Measurements from ENCODE around the gene METTL27. TPM values are rescaled to one million over a fixed set of nuclear protein-coding genes. Genes with fewer than 3 reads are reported as not detected.
A peak's percentile ranks its signal among the peaks of the same experiment; 100 is the strongest.

METTL27 gene
- total and polyA plus RNA-seq, 2 experiments from 2014 or later = 10.1 to 11.0 TPM

DNA sequence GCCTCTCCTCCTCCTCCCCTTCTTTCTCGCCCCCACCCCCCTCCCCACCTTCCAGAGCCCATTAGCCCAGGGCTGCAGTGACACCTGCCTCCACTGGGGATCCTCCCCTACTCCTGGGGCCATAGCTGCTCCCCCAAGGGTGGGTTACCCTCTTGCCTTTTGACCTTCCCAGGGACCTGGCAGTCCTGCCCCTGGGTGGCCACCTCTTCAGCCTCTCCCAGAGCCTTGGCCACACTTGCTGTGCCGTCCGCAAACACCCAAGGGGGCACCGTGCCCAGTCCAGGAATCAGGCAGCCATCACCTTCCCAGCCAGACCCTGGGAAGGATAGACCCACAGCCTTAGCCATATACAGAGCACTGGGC is 31.3 kb downstream of the METTL27 start:
- Histone ChIP-seq H3K27me3 (ENCODE audit: insufficient read depth) (no peaks in the 10 kb centered on the region), H4K20me1 (replicated peaks; ENCODE audit: insufficient read depth) (no peaks in the 10 kb centered on the region), H3K36me3 (ENCODE audit: insufficient read depth) (no peaks in the 10 kb centered on the region), H3F3A (replicated peaks; ENCODE audit: low read depth) (no peaks in the 10 kb centered on the region), H2AFZ (no peak overlapping the region), H3K79me2 (replicated peaks; ENCODE audit: insufficient read depth) (no peaks in the 10 kb centered on the region), H3K4me2 (peak overlapping the region; percentile 65), H3K9me2 (ENCODE audit: insufficient read depth) (no peaks in the 10 kb centered on the region), H3K27ac (ENCODE audit: low read depth) (no peak overlapping the region), H3K4me1 (ENCODE audit: insufficient read depth) (no peaks in the 10 kb centered on the region), H3K4me3 (no peak overlapping the region)
- peak; percentile 62 for DNase-seq (ENCODE audit: low spot score)
- Mint-ChIP-seq H3K4me3 (no peak overlapping the region), H3K36me3 (ENCODE audit: low read depth) (no peaks in the 10 kb centered on the region), H3K27me3 (ENCODE audit: insufficient read depth, low read depth, poor library complexity) (peaks cover 16% of the 10 kb centered on the region), H3K27ac (no peak overlapping the region), H3K4me1 (peaks cover 2% of the 10 kb centered on the region), H3K9me3 (peaks cover 2% of the 10 kb centered on the region; the same call in 1 of the 3 replicates)
- no peak for TF ChIP-seq EZH2phosphoT487 (IDR thresholded peaks at IDR 0.05; ENCODE audit: unreplicated experiment)
- TF ChIP-seq, protein P1, sequence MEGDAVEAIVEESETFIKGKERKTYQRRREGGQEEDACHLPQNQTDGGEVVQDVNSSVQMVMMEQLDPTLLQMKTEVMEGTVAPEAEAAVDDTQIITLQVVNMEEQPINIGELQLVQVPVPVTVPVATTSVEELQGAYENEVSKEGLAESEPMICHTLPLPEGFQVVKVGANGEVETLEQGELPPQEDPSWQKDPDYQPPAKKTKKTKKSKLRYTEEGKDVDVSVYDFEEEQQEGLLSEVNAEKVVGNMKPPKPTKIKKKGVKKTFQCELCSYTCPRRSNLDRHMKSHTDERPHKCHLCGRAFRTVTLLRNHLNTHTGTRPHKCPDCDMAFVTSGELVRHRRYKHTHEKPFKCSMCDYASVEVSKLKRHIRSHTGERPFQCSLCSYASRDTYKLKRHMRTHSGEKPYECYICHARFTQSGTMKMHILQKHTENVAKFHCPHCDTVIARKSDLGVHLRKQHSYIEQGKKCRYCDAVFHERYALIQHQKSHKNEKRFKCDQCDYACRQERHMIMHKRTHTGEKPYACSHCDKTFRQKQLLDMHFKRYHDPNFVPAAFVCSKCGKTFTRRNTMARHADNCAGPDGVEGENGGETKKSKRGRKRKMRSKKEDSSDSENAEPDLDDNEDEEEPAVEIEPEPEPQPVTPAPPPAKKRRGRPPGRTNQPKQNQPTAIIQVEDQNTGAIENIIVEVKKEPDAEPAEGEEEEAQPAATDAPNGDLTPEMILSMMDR (conservative IDR thresholded peaks at IDR 0.05; ENCODE audit: low read depth in 2 of 2) = peak; percentile 7 to 27; a peak in 2 of 4 replicates
- peak; percentile 86 for ATAC-seq

GRCh38 chr7:73809467-73809951 is 32.8 kb downstream of the METTL27 start:
- H3K4me3 ChIP-seq = no peak overlapping the region
- no peaks in the 10 kb centered on the region for H3K36me3 ChIP-seq (ENCODE audit: insufficient read depth)
- Mint-ChIP-seq H3K4me1 (peaks cover 2% of the 10 kb centered on the region), H3K4me3 (no peak overlapping the region), H3K27ac (no peak overlapping the region), H3K27me3 (ENCODE audit: insufficient read depth, low read depth, poor library complexity) (peaks cover 16% of the 10 kb centered on the region), H3K9me3 (peaks cover 2% of the 10 kb centered on the region; the same call in 1 of the 3 replicates), H3K36me3 (ENCODE audit: low read depth) (no peaks in the 10 kb centered on the region)
- TF ChIP-seq, protein P1 (conservative IDR thresholded peaks at IDR 0.05; ENCODE audit: low read depth in 2 of 2) = no peak
- TF ChIP-seq ZNF331 (CRISPR knock-in tag; IDR thresholded peaks at IDR 0.05; ENCODE audit: low read depth) (no peak), ZNF114 (CRISPR knock-in tag; IDR thresholded peaks at IDR 0.05) (no peak), POLR2AphosphoS5 (IDR thresholded peaks at IDR 0.05; ENCODE audit: low read depth) (no peak), CREB1 (CRISPR knock-in tag; IDR thresholded peaks at IDR 0.05; ENCODE audit: low read depth) (no peak), EZH2 (IDR thresholded peaks at IDR 0.05; ENCODE audit: low read depth, unreplicated experiment) (no peak), ETS1 (IDR thresholded peaks at IDR 0.05) (no peak)
- no peaks in the 10 kb centered on the region for H4K20me1 ChIP-seq (replicated peaks; ENCODE audit: insufficient read depth)
- no peak overlapping the region for H2AFZ ChIP-seq
- H3K27me3 ChIP-seq (ENCODE audit: insufficient read depth) = no peaks in the 10 kb centered on the region
- H3F3A ChIP-seq (replicated peaks; ENCODE audit: low read depth) = no peaks in the 10 kb centered on the region
- ATAC-seq (no peak), DNase-seq (ENCODE audit: low spot score) (no peak)
- no peaks in the 10 kb centered on the region for H3K79me2 ChIP-seq (replicated peaks; ENCODE audit: insufficient read depth)
- no peaks in the 10 kb centered on the region for H3K4me1 ChIP-seq (ENCODE audit: insufficient read depth)
- H3K9me2 ChIP-seq (ENCODE audit: insufficient read depth) = no peaks in the 10 kb centered on the region
- H3K27ac ChIP-seq (ENCODE audit: low read depth) = no peak overlapping the region
- no peak overlapping the region for H3K4me2 ChIP-seq
